Tibial nerve (tissue), 4 donors: ENCODE results near the gene TACSTD2. TPM values are rescaled to one million over a fixed set of nuclear protein-coding genes. Genes with fewer than 3 reads are reported as not detected.

Experiments
- DNase-seq, 2 donors: peaks; one replicate each; pipeline ENCODE4 v3.0.0-alpha.2; 2019; ENCODE audit warnings: low spot score in 2 of 2
- H3K27ac ChIP-seq, 4 donors: fragments of 200-600 bp; sonication (generic) in 3 of 4; one replicate each; pipeline ENCODE4 v1.5.1; 2017 to 2019; ENCODE audit warnings: mild to moderate bottlenecking in 1 of 4
- H3K27me3 ChIP-seq, 2 donors: fragments of 200-600 bp; sonication (generic) in 1 of 2; one replicate each; pipeline versions ENCODE4 v1.5.1 to v1.6.0; 2017 to 2019
- H3K36me3 ChIP-seq, 3 donors: fragments of 200-600 bp; sonication (generic); one replicate each; pipeline ENCODE4 v1.5.1; 2018 to 2019
- H3K4me1 ChIP-seq, 4 donors: fragments of 200-600 bp; sonication (generic) in 3 of 4; one replicate each; pipeline ENCODE4 v1.5.1; 2017 to 2019
- H3K4me3 ChIP-seq, 4 donors: fragments of 200-600 bp; sonication (generic) in 3 of 4; one replicate each; pipeline ENCODE4 v1.5.1; 2017 to 2019; ENCODE audit warnings: mild to moderate bottlenecking in 1 of 4, moderate library complexity in 1 of 4
- H3K9me3 ChIP-seq, 4 donors: fragments of 200-600 bp; sonication (generic) in 3 of 4; one replicate each; pipeline ENCODE4 v1.5.1; 2017 to 2019
- CTCF ChIP-seq, 5 experiments: fragments of 200-600 bp in 3 of 5; fragments of 450-650 bp in 2 of 5; sonication (generic) in 3 of 5; IDR thresholded peaks; one replicate each; pipeline ENCODE4 v1.5.1; 2016 to 2019; ENCODE audit warnings: antibody characterized with exemption in 5 of 5, mild to moderate bottlenecking in 3 of 5, moderate library complexity in 2 of 5
- EP300 ChIP-seq, 2 donors: sonication (generic); formaldehyde crosslinking; IDR thresholded peaks; one replicate each; pipeline ENCODE4 v1.6.1; 2017; ENCODE audit warnings: antibody characterized with exemption in 2 of 2, mild to moderate bottlenecking in 1 of 2
- POLR2A ChIP-seq, 2 donors: fragments of 450-650 bp; IDR thresholded peaks; one replicate each; pipeline ENCODE4 v1.6.1; 2017; ENCODE audit warnings: antibody characterized with exemption in 2 of 2, mild to moderate bottlenecking in 2 of 2, moderate library complexity in 2 of 2
- WGBS, 2 donors: methylation state at CpG; one replicate each; pipeline ENCODE4 v1.1.5; 2018; 5-methylcytosine and 5-hydroxymethylcytosine counted together
- total RNA-seq, 4 donors: library from RNA; depleted of rRNA; stranded (reverse); fragments of >200 nt; gene quantifications; one replicate each; pipeline ENCODE4 v1.1.0, GENCODE V29; 2016

The TACSTD2 gene
- total RNA-seq, 4 donors from 2014 or later, result 5.3 to 11.6 (median 7.9) TPM

GRCh38 chr1:58596631-58597052, 19.6 kb upstream of the TACSTD2 start:
- 24 to 28% methylated on average over 4 of the region's 4 CpGs for WGBS, 2 donors
- Histone ChIP-seq H3K36me3 (no peaks in the 10 kb centered on the region), H3K9me3 (no peaks in the 10 kb centered on the region), H3K4me1 (peaks cover 0 to 31% (median 6%) of the 10 kb centered on the region in 4 donors), H3K27ac (peak overlapping the region in 3 of 4 donors; percentile 30 to 82 (median 69)), H3K27me3 (no peaks in the 10 kb centered on the region), H3K4me3 (no peak overlapping the region)
- no peak for DNase-seq
- no peak for TF ChIP-seq EP300 (IDR thresholded peaks at IDR 0.05)
- no peak for TF ChIP-seq CTCF (IDR thresholded peaks at IDR 0.05)
- TF ChIP-seq POLR2A (IDR thresholded peaks at IDR 0.05), result no peak

- TF ChIP-seq POLR2A (IDR thresholded peaks at IDR 0.05) (no peak), EP300 (IDR thresholded peaks at IDR 0.05) (no peak), CTCF (IDR thresholded peaks at IDR 0.05) (no peak)
- Histone ChIP-seq H3K4me3 (no peak overlapping the region), H3K4me1 (peaks cover 0 to 31% (median 7%) of the 10 kb centered on the region in 4 donors), H3K36me3 (no peaks in the 10 kb centered on the region), H3K9me3 (no peaks in the 10 kb centered on the region), H3K27me3 (no peaks in the 10 kb centered on the region), H3K27ac (no peak overlapping the region)
- DNase-seq, result no peak
- 87 to 100% methylated on average over 1 of the region's 1 CpG for WGBS, 2 donors
These were observed 17.5 kb upstream of the TACSTD2 start for GRCh38 chr1:58594546-58594945.

GRCh38 chr1:58592522-58593134, 15.6 kb upstream of the TACSTD2 start:
- 29 to 35% methylated on average over 5 of the region's 5 CpGs for WGBS, 2 donors
- TF ChIP-seq CTCF (IDR thresholded peaks at IDR 0.05), result no peak
- peak in 1 of 2 donors; percentile 24 for TF ChIP-seq EP300 (IDR thresholded peaks at IDR 0.05)
- TF ChIP-seq POLR2A (IDR thresholded peaks at IDR 0.05), result no peak
- DNase-seq, result no peak
- Histone ChIP-seq H3K4me3 (no peak overlapping the region), H3K36me3 (no peaks in the 10 kb centered on the region), H3K27me3 (no peaks in the 10 kb centered on the region), H3K4me1 (peaks cover 0 to 29% (median 7%) of the 10 kb centered on the region in 4 donors), H3K27ac (peak overlapping the region in 2 of 4 donors; percentile 3 to 11), H3K9me3 (no peaks in the 10 kb centered on the region)

- Histone ChIP-seq H3K9me3 (no peaks in the 10 kb centered on the region), H3K4me1 (peaks cover 0 to 21% (median 7%) of the 10 kb centered on the region in 4 donors), H3K27me3 (no peaks in the 10 kb centered on the region), H3K36me3 (no peaks in the 10 kb centered on the region), H3K4me3 (no peak overlapping the region), H3K27ac (peak overlapping the region in 1 of 4 donors; percentile 11)
- no peak for TF ChIP-seq CTCF (IDR thresholded peaks at IDR 0.05)
- TF ChIP-seq EP300 (IDR thresholded peaks at IDR 0.05), result no peak
- no peak for TF ChIP-seq POLR2A (IDR thresholded peaks at IDR 0.05)
- 75 to 88% methylated on average over 1 of the region's 1 CpG for WGBS, 2 donors
- DNase-seq, result no peak
These were observed 14.8 kb upstream of the TACSTD2 start for GRCh38 chr1:58591806-58592205.

- no peak for DNase-seq
- Histone ChIP-seq H3K4me1 (peaks cover 0 to 28% (median 8%) of the 10 kb centered on the region in 4 donors), H3K27me3 (no peaks in the 10 kb centered on the region), H3K4me3 (no peak overlapping the region), H3K9me3 (no peaks in the 10 kb centered on the region), H3K36me3 (no peaks in the 10 kb centered on the region), H3K27ac (no peak overlapping the region)
- TF ChIP-seq POLR2A (IDR thresholded peaks at IDR 0.05) (no peak), EP300 (IDR thresholded peaks at IDR 0.05) (no peak), CTCF (IDR thresholded peaks at IDR 0.05) (no peak)
These were observed 13.0 kb upstream of the TACSTD2 start for GRCh38 chr1:58590019-58590418.
